Inflammatory macrophage (primary cell): ENCODE measurements around the gene PRAMEF20.
"Not testable (repeated sequence)": the region's sequence is repeated elsewhere in the genome, so short reads cannot be mapped to it uniquely, and the experiment has no call there.

Source experiments
- DNase-seq, 2 donors: peaks; one replicate each; pipeline ENCODE4 v3.0.0-alpha.2; 2020 to 2022
- total RNA-seq, 18 experiments: gene quantifications; one replicate each; lab custom pipeline; 2026; ENCODE audit warnings: mixed read lengths in 6 of 18, inconsistent platforms in 2 of 18; lab: John Stamatoyannopoulos, UW

PRAMEF20 gene
- total RNA-seq: 0 reads per million in 18 experiments

- not testable (repeated sequence) for DNase-seq
These were observed at the start of gene PRAMEF20 for GRCh38 chr1:13410150-13410549. TSS of gene PRAMEF20 (plus strand) at chr1:13410450. CDS start at chr1:13416355, 5,905 bp downstream.

DNA sequence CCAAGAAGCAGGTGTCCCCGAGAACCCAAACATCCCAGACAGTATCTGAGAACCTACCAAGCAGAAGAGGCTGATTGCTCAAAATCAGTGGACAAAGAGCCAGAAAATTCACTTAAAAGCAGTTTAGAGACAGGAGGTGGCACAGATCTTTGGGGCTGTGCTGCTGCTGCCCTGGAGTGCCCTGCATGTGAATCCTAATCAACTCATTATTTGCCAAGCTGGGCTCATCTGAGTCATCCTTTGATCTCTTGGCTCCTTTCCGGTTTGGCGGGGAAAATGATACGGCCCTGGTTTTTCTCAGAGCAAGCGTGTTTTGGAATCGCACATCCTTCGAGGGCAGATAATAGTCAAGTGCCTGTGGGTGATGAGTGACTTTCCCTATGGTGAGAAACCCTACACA lies 47.9 kb upstream of the PRAMEF20 start:
- DNase-seq: not testable (repeated sequence)

DNA sequence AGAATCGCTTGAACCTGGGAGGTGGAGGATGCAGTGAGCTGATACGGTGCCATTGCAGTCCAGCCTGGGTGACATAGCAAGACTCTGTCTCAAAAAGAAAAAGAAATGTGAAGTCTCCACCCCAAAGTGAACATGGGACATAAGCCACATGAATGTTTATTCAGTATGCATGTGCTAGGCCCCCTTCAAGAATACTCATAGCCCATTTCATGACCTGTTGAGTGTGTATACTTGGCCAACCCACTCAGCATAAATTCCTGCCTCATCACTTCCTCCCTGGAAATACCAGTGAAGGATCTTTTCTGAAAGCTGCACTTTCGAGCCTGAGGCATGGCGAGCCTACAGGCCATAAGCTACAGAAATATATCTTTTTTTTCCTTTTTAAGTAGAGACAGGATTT lies 45.3 kb upstream of the PRAMEF20 start:
- not testable (repeated sequence) for DNase-seq

DNA sequence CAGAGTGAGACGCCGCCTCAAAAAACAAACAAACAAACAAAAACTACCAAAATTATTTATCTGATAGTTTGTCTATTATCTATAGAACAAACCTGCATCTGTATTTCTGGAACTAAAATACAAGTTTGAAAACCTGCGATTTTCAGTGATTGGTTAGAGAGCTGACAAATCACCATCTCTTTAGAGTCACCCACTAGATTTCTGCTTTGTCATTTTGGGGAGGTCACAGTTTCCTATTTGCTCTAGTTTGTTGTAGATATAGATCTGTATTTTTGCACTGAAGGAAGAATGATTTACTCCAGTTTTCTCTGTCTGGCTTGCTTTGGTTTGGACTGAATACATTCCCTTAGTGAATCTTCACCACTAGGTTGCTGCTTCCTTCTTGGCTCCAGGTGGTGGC lies 43.7 kb upstream of the PRAMEF20 start:
- DNase-seq: not testable (repeated sequence)

DNA sequence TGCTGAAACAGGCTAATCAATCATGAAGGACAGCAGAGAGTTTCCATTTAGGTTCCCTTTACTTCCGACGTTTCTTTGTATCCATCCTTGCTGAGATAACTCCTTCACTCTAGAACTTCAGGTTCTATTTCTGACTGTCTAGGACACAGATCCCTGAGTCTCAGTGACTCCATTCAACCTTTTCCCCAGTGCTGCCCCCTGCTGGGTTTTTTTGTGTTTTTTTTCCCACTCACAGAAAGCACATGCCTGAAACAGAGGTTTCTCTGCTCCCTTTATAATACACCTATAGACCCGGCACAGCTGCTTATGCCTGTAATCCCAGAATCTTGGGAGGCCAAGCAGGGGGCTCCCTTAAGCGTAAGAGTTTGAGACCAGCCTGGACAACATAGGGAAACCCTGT lies 41.7 kb upstream of the PRAMEF20 start:
- DNase-seq: peak; percentile 13 to 35

- DNase-seq: not testable (repeated sequence)
These were observed 31.3 kb upstream of the PRAMEF20 start for GRCh38 chr1:13378983-13379382.

GRCh38 chr1:13380380-13380779 lies 29.9 kb upstream of the PRAMEF20 start:
- not testable (repeated sequence) for DNase-seq

GRCh38 chr1:13389332-13389731 lies 20.9 kb upstream of the PRAMEF20 start, which contains the start of gene PRAMEF17:
TSS of gene PRAMEF17 (plus strand) at chr1:13389632. CDS start at chr1:13389658, 26 bp downstream.
- not testable (repeated sequence) for DNase-seq

DNA sequence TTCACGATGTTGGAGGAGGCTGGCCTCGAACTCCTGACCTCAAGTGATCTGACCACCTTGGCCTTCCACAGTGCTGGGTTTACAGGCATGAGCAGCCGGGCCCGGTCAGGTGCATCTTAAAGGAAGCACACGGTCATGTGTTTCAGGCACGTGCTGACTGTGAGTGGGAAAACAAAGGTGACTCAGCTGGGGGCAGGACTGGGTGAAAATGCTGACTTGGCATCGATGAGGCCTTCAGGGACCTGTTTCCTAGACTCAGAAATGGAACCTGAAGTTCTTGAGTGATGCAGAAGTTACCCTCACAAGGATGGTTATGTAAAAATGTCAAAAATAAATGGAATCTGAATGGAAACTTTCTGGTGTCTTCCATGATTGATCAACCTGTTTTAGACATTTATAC lies 17.2 kb upstream of the PRAMEF20 start:
- not testable (repeated sequence) for DNase-seq

DNA sequence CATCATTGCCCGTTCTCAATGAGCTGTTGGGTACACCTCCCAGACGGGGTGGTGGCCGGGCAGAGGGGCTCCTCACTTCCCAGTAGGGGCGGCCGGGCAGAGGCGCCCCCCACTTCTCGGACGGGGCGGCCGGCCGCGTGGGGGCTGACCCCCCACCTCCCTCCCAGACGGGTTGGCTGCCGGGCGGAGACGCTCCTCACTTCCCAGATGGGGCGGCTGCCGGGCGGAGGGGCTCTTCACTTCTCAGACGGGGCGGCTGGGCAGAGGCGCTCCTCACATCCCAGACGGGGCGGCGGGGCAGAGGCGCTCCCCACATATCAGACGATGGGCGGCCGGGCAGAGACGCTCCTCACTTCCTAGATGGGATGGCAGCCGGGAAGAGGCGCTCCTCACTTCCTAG lies 15.5 kb upstream of the PRAMEF20 start:
- DNase-seq: not testable (repeated sequence)

GRCh38 chr1:13395311-13395710 lies 14.9 kb upstream of the PRAMEF20 start:
- DNase-seq: not testable (repeated sequence)

- DNase-seq: no peak
These were observed 2.4 kb upstream of the PRAMEF20 start for GRCh38 chr1:13407811-13408210.

DNA sequence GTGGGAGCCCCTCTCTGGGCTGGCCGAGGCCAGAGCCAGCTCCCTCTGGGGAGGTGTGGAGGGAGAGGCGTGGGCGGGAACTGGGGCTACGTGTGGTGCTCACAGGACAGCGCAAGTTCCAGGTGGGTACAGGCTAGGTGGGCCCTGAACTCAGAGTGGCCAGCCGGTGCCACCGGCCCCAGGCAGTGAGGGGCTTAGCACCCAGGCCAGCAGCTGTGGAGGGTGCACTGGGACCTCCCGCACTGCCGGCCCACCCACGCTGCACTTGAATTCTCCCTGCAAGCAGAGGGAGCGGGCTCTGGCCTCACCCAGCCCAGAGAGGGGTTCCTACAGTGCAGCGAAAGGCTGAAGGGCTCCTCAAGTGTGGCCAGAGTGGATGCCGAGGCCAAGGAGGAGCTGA lies 20.2 kb downstream of the PRAMEF20 start:
- no peak for DNase-seq

DNA sequence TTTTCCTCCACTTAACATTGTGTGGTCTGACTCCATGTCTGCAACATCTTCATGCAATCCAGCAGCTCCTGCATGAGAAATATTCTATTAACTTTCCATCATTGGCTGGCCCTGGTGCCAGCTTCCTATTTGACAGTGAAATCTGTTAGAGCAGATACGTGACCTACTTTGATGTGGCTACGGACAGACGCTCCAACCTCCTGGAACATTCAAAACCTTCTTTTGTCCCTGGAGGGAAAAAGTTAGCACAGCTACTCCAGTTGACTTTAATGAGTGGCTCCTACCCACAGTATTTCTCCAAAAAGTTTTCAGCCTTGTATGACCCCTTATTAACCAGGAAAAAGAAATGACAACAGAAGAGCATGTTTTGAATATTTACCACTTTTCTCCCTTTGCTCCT lies 22.0 kb downstream of the PRAMEF20 start:
- DNase-seq: no peak

GRCh38 chr1:13433694-13434358 lies 23.6 kb downstream of the PRAMEF20 start:
- DNase-seq: not testable (repeated sequence)

DNA sequence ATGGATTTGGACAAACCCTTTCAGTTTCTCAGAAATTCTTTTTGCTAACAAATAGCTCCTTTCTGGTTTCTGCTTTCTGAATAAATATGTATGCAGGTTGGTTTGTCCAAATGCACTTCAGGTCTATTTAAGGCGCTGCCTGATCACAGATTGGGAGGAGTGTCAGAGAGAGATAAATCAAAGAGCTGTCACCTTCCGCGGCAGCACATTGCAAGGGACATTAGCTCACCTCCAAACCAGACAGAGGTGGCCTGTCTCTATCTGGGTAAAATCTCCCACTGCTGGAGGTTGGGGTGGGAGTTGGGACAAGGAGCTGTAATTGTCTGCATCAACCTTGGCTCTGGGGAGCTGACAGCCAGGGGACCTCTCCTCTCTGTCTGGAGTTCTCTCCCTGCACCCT lies 25.2 kb downstream of the PRAMEF20 start:
- no peak for DNase-seq

GRCh38 chr1:13439104-13439783 lies 29.0 kb downstream of the PRAMEF20 start:
- DNase-seq: not testable (repeated sequence)

DNA sequence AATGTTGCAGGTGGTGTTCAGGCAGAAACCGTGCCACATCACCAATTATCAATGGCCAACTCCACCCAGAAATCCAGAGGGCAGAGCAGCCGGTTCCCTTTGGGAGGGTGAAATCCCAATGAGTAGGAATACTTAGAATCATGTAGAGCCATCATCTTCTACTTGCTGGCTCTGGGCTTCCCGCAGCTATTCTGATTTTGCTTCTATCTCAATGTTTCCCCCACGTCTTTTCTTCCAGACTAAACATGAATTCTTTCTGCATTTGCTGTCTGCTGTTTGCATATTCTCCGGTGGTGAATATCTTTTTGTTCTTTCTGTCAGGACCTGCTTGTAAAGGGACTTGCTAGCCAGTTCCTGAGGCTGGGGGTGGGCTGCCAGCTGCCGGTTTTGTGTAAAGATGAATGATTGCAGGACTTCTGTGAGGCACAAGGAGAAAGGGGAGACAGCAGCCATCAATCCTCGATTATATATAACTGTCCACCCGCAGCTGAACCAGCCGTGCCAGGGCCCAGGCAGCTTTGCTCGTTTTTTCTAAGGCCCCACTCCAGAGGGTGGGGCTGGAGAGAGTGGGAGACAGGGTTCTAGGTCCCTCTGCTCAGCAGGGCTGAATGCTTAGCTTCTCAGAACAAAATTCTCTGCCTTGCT lies 33.2 kb downstream of the PRAMEF20 start:
- DNase-seq: no peak

- no peak for DNase-seq
These were observed 40.0 kb downstream of the PRAMEF20 start for GRCh38 chr1:13450204-13450603.

GRCh38 chr1:13451399-13451965 lies 41.2 kb downstream of the PRAMEF20 start:
- DNase-seq: no peak

GRCh38 chr1:13456904-13457532 lies 46.8 kb downstream of the PRAMEF20 start:
- DNase-seq: no peak

GRCh38 chr1:13461977-13462376 lies 51.7 kb downstream of the PRAMEF20 start:
- no peak for DNase-seq

DNA sequence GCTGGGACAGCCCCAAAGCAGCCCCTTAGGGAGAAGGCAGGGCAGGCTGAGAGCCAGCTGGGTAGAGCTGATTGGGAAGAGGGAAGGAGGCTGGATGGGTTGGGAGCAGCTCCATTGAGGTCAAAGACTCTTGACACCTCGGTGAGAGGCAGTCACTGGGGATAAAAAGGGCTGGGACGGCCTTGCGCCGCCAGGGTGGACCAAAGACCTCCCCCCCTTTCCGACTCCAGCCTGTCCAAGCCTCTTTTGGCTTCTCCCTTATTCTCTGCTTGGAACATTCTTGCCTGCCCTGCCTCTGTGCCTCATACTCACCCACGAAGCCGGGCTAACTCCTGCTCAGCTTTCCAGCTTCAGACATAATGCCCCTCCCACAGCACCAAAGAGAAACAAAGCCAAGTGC lies 52.4 kb downstream of the PRAMEF20 start:
- DNase-seq: no peak
